Upper lobe of left lung (tissue), 6 donors: ENCODE measurements around the gene STT3B. TPM values are rescaled to one million over a fixed set of nuclear protein-coding genes. Genes with fewer than 3 reads are reported as not detected.

Source experiments
- ATAC-seq, 2 donors: fragments of 200-7000 bp; cut with Tn5 transposase; one replicate each; pipeline ENCODE4 v1.9.1; 2022; ENCODE audit warnings: mild to moderate bottlenecking in 2 of 2, moderate library complexity in 2 of 2; ENCODE audit not compliant: low FRiP score in 2 of 2
- DNase-seq, 2 donors: peaks; one replicate each; pipeline ENCODE4 v3.0.0-alpha.2; 2019 to 2020
- H3K27ac ChIP-seq, 4 donors: fragments of 200-600 bp; sonication (generic); one replicate each; pipeline ENCODE4 v1.5.1; 2016 to 2019
- H3K27me3 ChIP-seq, 4 donors: fragments of 200-600 bp; sonication (generic); one replicate each; pipeline ENCODE4 v1.5.1; 2017 to 2019
- H3K36me3 ChIP-seq, 4 donors: fragments of 200-600 bp; sonication (generic); one replicate each; pipeline ENCODE4 v1.5.1; 2016 to 2019
- H3K4me1 ChIP-seq, 4 donors: fragments of 200-600 bp; sonication (generic); one replicate each; pipeline ENCODE4 v1.5.1; 2018 to 2019
- H3K4me3 ChIP-seq, 4 donors: fragments of 200-600 bp; sonication (generic); one replicate each; pipeline ENCODE4 v1.5.1; 2017 to 2019; ENCODE audit warnings: mild to moderate bottlenecking in 2 of 4, moderate library complexity in 1 of 4
- H3K9me3 ChIP-seq, 4 donors: fragments of 200-600 bp; sonication (generic); one replicate each; pipeline ENCODE4 v1.5.1; 2018 to 2019
- EP300 ChIP-seq, 4 donors: sonication (generic); formaldehyde crosslinking; IDR thresholded peaks; one replicate each; pipeline ENCODE4 v1.5.1; 2017; ENCODE audit warnings: antibody characterized with exemption in 4 of 4, control low read depth in 2 of 4
- POLR2A ChIP-seq, 4 donors: fragments of 450-650 bp; IDR thresholded peaks; one replicate each; pipeline ENCODE4 v1.5.1; 2016 to 2017; ENCODE audit warnings: antibody characterized with exemption in 4 of 4, mild to moderate bottlenecking in 2 of 4
- POLR2AphosphoS5 ChIP-seq, 2 donors: sonication (generic); formaldehyde crosslinking; IDR thresholded peaks; one replicate each; pipeline ENCODE4 v1.5.1; 2017; ENCODE audit warnings: antibody characterized with exemption in 2 of 2
- WGBS, 2 donors: methylation state at CpG; one replicate each; pipeline ENCODE4 v1.1.5; 2017 to 2018; 5-methylcytosine and 5-hydroxymethylcytosine counted together
- total RNA-seq, 6 donors: library from RNA; depleted of rRNA in 4 of 6; stranded (reverse); fragments of >200 nt in 4 of 6; gene quantifications; one replicate each; pipeline versions ENCODE4 v1.1.0 to v1.2.1, GENCODE V29; 2016 to 2021
- TF ChIP-seq, protein P1 (sequence below), 6 experiments: fragments of 450-650 bp in 4 of 6; fragments of 200-600 bp in 2 of 6; sonication (generic) in 2 of 6; IDR thresholded peaks; one replicate each; pipeline ENCODE4 v1.5.1; 2016 to 2019; ENCODE audit warnings: antibody characterized with exemption in 6 of 6
- donor health status: DM: no; HTN: no; CAD: no; lungs with moderate emphysema.
- donor health status: DM: no; HTN: yes; CAD: no; lungs with severe emphysema.

STT3B gene
- total RNA-seq, 6 donors from 2014 or later, result 42.9 to 137 (median 88.8) TPM

GRCh38 chr3:31571325-31571724 lies 38.6 kb downstream of the STT3B start:
- no peak for DNase-seq
- WGBS, 2 donors, result 95 to 97% methylated on average over 1 of the region's 1 CpG
- H3K4me1 ChIP-seq, result peaks cover 2 to 41% (median 25%) of the 10 kb centered on the region in 4 donors

DNA sequence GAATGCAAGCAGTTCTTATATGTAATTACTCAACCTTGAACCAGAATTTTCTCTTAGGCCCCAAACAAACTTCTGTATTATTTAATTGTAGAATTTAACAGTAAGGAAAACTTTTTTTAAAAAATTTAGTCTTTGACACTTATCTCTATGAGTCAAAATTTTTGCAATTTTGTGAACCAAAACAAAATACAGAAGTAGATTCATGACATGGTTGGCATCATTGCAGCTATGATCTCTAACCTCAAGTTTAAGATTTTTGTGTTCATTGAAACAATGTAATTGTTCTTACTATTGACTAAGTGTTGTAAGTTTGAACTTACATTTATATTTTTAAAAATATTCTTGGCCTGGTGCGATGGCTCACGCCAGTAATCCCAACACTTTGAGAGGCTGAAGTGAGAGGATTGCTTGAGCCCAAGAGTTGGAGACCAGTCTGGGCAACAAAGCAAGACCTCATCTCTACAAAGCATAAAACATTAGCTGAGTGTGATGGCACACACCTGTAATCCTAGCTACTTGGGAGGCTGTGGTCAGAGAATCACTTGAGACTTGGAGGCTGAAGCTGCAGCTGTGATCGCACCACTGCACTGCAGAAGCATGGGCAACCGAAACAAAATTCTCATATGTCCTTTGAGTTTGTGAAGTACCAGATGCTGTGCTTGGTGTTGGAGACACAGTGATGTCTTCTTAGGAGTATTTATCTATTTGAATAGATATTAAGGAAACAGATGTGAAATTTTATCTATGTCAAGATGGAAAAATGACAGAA lies 39.7 kb downstream of the STT3B start:
- peaks cover 0 to 40% (median 21%) of the 10 kb centered on the region in 4 donors for H3K4me1 ChIP-seq
- no peak for TF ChIP-seq POLR2AphosphoS5 (IDR thresholded peaks at IDR 0.05)
- TF ChIP-seq POLR2A (IDR thresholded peaks at IDR 0.05), result no peak
- TF ChIP-seq, protein P1, sequence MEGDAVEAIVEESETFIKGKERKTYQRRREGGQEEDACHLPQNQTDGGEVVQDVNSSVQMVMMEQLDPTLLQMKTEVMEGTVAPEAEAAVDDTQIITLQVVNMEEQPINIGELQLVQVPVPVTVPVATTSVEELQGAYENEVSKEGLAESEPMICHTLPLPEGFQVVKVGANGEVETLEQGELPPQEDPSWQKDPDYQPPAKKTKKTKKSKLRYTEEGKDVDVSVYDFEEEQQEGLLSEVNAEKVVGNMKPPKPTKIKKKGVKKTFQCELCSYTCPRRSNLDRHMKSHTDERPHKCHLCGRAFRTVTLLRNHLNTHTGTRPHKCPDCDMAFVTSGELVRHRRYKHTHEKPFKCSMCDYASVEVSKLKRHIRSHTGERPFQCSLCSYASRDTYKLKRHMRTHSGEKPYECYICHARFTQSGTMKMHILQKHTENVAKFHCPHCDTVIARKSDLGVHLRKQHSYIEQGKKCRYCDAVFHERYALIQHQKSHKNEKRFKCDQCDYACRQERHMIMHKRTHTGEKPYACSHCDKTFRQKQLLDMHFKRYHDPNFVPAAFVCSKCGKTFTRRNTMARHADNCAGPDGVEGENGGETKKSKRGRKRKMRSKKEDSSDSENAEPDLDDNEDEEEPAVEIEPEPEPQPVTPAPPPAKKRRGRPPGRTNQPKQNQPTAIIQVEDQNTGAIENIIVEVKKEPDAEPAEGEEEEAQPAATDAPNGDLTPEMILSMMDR (IDR thresholded peaks at IDR 0.05), result no peak
- TF ChIP-seq EP300 (IDR thresholded peaks at IDR 0.05), result no peak
- no peak overlapping the region for H3K4me3 ChIP-seq
- DNase-seq (no peak), ATAC-seq (no peak)
- H3K9me3 ChIP-seq, result no peaks in the 10 kb centered on the region
- no peak overlapping the region for H3K27ac ChIP-seq
- H3K27me3 ChIP-seq, result no peaks in the 10 kb centered on the region
- no peaks in the 10 kb centered on the region for H3K36me3 ChIP-seq
- 91 to 94% methylated on average over 4 of the region's 4 CpGs for WGBS, 2 donors

More at GRCh38 chr3:31571325-31571724, 38.6 kb downstream of the STT3B start:
- ATAC-seq, result no peak
- H3K27me3 ChIP-seq, result no peaks in the 10 kb centered on the region
- H3K9me3 ChIP-seq, result no peaks in the 10 kb centered on the region
- no peaks in the 10 kb centered on the region for H3K36me3 ChIP-seq
- no peak overlapping the region for H3K4me3 ChIP-seq
- no peak overlapping the region for H3K27ac ChIP-seq
- no peak for TF ChIP-seq EP300 (IDR thresholded peaks at IDR 0.05)
- no peak for TF ChIP-seq POLR2A (IDR thresholded peaks at IDR 0.05)
- no peak for TF ChIP-seq POLR2AphosphoS5 (IDR thresholded peaks at IDR 0.05)
- TF ChIP-seq, protein P1 (IDR thresholded peaks at IDR 0.05), result no peak

DNA sequence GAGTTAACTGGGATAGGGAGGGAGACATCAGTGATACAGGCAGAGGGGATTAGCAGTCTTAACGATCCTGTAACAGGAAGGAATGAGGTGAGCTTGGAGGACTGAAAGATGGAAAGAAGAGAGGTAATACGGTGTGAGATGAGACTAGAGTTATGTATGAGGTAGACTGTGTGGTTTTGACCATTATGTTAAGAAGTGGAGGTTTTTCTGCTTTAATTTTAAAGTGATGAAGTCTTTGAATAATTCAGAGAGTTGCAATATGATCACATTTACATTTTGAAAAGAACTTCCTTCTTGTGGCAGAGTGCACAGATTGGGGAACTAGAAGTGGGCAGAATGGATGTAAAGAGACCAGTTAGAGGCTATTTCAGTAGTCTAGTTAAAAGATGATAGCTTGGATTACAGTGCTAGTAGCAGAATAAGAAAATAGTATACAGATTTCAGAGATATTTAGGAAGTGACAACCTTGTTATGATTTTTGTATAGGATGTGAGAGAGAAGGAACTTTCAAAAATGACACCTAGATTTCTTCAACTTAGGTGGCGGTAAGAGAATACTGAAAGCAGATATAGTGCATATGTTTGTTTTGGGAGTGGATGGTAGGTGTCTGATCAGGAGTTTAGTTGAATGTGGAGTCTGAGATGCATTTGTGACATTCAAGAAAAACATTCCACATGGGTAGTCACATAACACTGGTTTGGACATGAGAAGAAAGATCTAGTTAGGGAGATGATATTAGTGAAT lies 40.5 kb downstream of the STT3B start:
- H3K4me3 ChIP-seq, result no peak overlapping the region

GRCh38 chr3:31575448-31575847 lies 42.7 kb downstream of the STT3B start:
- no peak for DNase-seq
- 46 to 55% methylated on average over 2 of the region's 2 CpGs for WGBS, 2 donors
- Histone ChIP-seq H3K36me3 (peaks cover 0 to 9% (median 3%) of the 10 kb centered on the region in 4 donors), H3K27ac (no peak overlapping the region), H3K9me3 (no peaks in the 10 kb centered on the region), H3K4me3 (no peak overlapping the region), H3K27me3 (no peaks in the 10 kb centered on the region), H3K4me1 (peaks cover 0 to 34% (median 16%) of the 10 kb centered on the region in 4 donors)
- ATAC-seq, result no peak
- TF ChIP-seq EP300 (IDR thresholded peaks at IDR 0.05), result no peak

More for the DNA sequence above, 40.5 kb downstream of the STT3B start:
- Histone ChIP-seq H3K9me3 (no peaks in the 10 kb centered on the region), H3K36me3 (no peaks in the 10 kb centered on the region), H3K27me3 (no peaks in the 10 kb centered on the region), H3K4me1 (peaks cover 0 to 40% (median 18%) of the 10 kb centered on the region in 4 donors), H3K27ac (no peak overlapping the region)
- 62 to 74% methylated on average over 3 of the region's 3 CpGs for WGBS, 2 donors
- no peak for TF ChIP-seq POLR2AphosphoS5 (IDR thresholded peaks at IDR 0.05)
- TF ChIP-seq, protein P1 (IDR thresholded peaks at IDR 0.05), result no peak
- no peak for TF ChIP-seq EP300 (IDR thresholded peaks at IDR 0.05)
- no peak for TF ChIP-seq POLR2A (IDR thresholded peaks at IDR 0.05)
- ATAC-seq (peak in 1 of 2 donors; percentile 55), DNase-seq (no peak)

GRCh38 chr3:31576521-31576920 lies 43.8 kb downstream of the STT3B start:
- TF ChIP-seq EP300 (IDR thresholded peaks at IDR 0.05), result no peak
- DNase-seq (no peak), ATAC-seq (no peak)
- Histone ChIP-seq H3K27ac (no peak overlapping the region), H3K9me3 (no peaks in the 10 kb centered on the region), H3K4me1 (peaks cover 0 to 41% (median 16%) of the 10 kb centered on the region in 4 donors), H3K27me3 (no peaks in the 10 kb centered on the region), H3K36me3 (peaks cover 0 to 10% (median 3%) of the 10 kb centered on the region in 4 donors), H3K4me3 (no peak overlapping the region)
- WGBS, 2 donors, result 96 to 98% methylated on average over 1 of the region's 1 CpG
